Esophagus muscularis mucosa (tissue), 4 donors: ENCODE measurements around the gene PTCD1. TPM values are rescaled to one million over a fixed set of nuclear protein-coding genes. Genes with fewer than 3 reads are reported as not detected.

Experiments used
- DNase-seq: peaks from one replicate; pipeline ENCODE4 v3.0.0-alpha.2; 2017; ENCODE audit errors: extremely low spot score
- H3K27ac ChIP-seq, 4 donors: fragments of 200-600 bp; sonication (generic); replicated peaks in 1 of 4; 1 replicate in 3 of 4; 2 replicates in 1 of 4; pipeline ENCODE4 v1.5.1; 2016 to 2019; ENCODE audit warnings: mild to moderate bottlenecking in 1 of 4
- H3K27me3 ChIP-seq, 4 donors: fragments of 200-600 bp; sonication (generic); one replicate each; pipeline versions ENCODE4 v1.5.1 to v1.6.0; 2016 to 2019
- H3K36me3 ChIP-seq, 4 donors: fragments of 200-600 bp; sonication (generic); one replicate each; pipeline ENCODE4 v1.5.1; 2016 to 2019
- H3K4me1 ChIP-seq, 4 donors: fragments of 200-600 bp; sonication (generic); one replicate each; pipeline ENCODE4 v1.5.1; 2016 to 2019
- H3K4me3 ChIP-seq, 4 donors: fragments of 200-600 bp; sonication (generic); 1 replicate in 2 of 4; 2 replicates in 2 of 4; pipeline ENCODE4 v1.5.1; 2016 to 2019; ENCODE audit warnings: mild to moderate bottlenecking in 4 of 4, moderate library complexity in 1 of 4
- H3K9me3 ChIP-seq, 4 donors: fragments of 200-600 bp; sonication (generic); 1 replicate in 3 of 4; 2 replicates in 1 of 4; pipeline ENCODE4 v1.5.1; 2016 to 2019
- EP300 ChIP-seq: sonication (generic); formaldehyde crosslinking; IDR thresholded peaks from one replicate; pipeline ENCODE4 v1.6.1; 2017; ENCODE audit warnings: antibody characterized with exemption
- POLR2A ChIP-seq: fragments of 450-650 bp; IDR thresholded peaks from one replicate; pipeline ENCODE4 v1.6.1; 2017; ENCODE audit warnings: antibody characterized with exemption, moderate library complexity, mild to moderate bottlenecking, low read depth
- POLR2AphosphoS5 ChIP-seq, 2 donors: sonication (generic); formaldehyde crosslinking; IDR thresholded peaks; one replicate each; pipeline ENCODE4 v1.6.1; 2017; ENCODE audit warnings: antibody characterized with exemption in 2 of 2
- WGBS: methylation state at CpG from one replicate; pipeline ENCODE4 v1.1.5; 2018; 5-methylcytosine and 5-hydroxymethylcytosine counted together
- intact Hi-C: fragments of 100-400 bp; cut with DNase I; formaldehyde crosslinking; loops from one replicate; pipeline ENCODE4 v1.15.1; 2023
- total RNA-seq, 4 donors: library from RNA; depleted of rRNA; stranded (reverse); fragments of >200 nt; gene quantifications; one replicate each; pipeline versions ENCODE4 v1.1.0 to v1.2.1, GENCODE V29; 2016
- TF ChIP-seq, protein P1 (sequence below), 3 experiments: fragments of 200-600 bp in 2 of 3; fragments of 450-650 bp in 1 of 3; sonication (generic) in 2 of 3; IDR thresholded peaks; one replicate each; pipeline ENCODE4 v1.5.1; 2017 to 2019; ENCODE audit warnings: antibody characterized with exemption in 3 of 3, mild to moderate bottlenecking in 2 of 3, moderate library complexity in 1 of 3

PTCD1 gene
- total RNA-seq, 4 donors from 2014 or later, result 5.3 to 10.2 (median 7.6) TPM

DNA sequence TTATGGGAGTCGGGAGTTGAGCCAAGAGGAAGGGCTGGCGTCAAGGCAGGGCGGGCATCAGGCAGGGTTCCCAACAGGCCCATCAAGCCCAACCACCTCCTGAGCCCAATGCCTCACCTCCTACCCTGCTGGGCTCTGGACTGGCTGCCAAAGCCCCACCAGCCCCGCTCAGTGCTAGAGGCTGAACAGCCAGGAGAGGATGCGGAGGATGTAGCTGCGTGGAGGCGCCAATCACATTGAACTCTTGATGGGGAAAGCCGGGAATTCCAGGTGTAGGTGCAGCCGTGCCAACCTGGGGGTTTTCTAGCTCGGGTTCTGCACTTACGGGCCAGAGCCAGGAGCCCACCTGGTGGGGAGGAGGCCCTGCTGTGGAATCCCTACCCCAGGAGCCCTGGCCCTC, 14.5 kb upstream of the PTCD1 start:
- H3K27ac ChIP-seq, result no peak overlapping the region
- H3K4me1 ChIP-seq, result peaks cover 0 to 13% (median 3%) of the 10 kb centered on the region in 4 donors
- DNase-seq, result no peak
- no peaks in the 10 kb centered on the region for H3K27me3 ChIP-seq
- H3K36me3 ChIP-seq, result peaks cover 66 to 100% (median 100%) of the 10 kb centered on the region in 4 donors
- H3K4me3 ChIP-seq, result no peak overlapping the region
- no peak for TF ChIP-seq POLR2A
- intact Hi-C loops, result no loop called here
- H3K9me3 ChIP-seq, result no peaks in the 10 kb centered on the region
- WGBS, result 75% methylated on average over 7 of the region's 11 CpGs

DNA sequence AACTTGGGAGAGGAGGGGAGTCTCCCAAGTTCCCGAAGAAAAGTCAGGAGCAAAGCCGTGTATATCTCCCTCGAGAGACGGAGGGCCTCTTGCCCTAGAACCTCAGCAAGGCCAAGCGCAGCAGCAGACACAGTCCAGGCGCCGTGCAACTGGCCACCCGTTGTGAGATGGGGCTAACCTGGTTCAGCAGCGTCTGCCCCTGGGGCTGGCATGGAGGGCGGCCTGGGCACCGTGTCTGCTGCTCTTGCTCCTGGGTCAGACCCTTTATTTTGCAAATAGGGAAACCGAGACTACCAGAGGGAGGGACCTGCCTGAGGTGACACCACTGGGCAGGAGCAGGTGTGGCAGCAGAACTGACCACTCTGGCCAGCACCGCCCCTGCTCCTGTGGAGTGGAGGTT, 13.9 kb upstream of the PTCD1 start:
- H3K27ac ChIP-seq, result no peak overlapping the region
- TF ChIP-seq, protein P1, sequence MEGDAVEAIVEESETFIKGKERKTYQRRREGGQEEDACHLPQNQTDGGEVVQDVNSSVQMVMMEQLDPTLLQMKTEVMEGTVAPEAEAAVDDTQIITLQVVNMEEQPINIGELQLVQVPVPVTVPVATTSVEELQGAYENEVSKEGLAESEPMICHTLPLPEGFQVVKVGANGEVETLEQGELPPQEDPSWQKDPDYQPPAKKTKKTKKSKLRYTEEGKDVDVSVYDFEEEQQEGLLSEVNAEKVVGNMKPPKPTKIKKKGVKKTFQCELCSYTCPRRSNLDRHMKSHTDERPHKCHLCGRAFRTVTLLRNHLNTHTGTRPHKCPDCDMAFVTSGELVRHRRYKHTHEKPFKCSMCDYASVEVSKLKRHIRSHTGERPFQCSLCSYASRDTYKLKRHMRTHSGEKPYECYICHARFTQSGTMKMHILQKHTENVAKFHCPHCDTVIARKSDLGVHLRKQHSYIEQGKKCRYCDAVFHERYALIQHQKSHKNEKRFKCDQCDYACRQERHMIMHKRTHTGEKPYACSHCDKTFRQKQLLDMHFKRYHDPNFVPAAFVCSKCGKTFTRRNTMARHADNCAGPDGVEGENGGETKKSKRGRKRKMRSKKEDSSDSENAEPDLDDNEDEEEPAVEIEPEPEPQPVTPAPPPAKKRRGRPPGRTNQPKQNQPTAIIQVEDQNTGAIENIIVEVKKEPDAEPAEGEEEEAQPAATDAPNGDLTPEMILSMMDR (IDR thresholded peaks at IDR 0.05), result no peak
- TF ChIP-seq POLR2AphosphoS5 (IDR thresholded peaks at IDR 0.05) (no peak), POLR2A (no peak), EP300 (no peak)
- H3K36me3 ChIP-seq, result peaks cover 68 to 100% (median 100%) of the 10 kb centered on the region in 4 donors
- intact Hi-C loops, result no loop called here
- no peak for DNase-seq
- 93% methylated on average over 7 of the region's 13 CpGs for WGBS
- no peak overlapping the region for H3K4me3 ChIP-seq
- no peaks in the 10 kb centered on the region for H3K27me3 ChIP-seq
- H3K4me1 ChIP-seq, result peaks cover 0 to 13% (median 2%) of the 10 kb centered on the region in 4 donors
- no peaks in the 10 kb centered on the region for H3K9me3 ChIP-seq

DNA sequence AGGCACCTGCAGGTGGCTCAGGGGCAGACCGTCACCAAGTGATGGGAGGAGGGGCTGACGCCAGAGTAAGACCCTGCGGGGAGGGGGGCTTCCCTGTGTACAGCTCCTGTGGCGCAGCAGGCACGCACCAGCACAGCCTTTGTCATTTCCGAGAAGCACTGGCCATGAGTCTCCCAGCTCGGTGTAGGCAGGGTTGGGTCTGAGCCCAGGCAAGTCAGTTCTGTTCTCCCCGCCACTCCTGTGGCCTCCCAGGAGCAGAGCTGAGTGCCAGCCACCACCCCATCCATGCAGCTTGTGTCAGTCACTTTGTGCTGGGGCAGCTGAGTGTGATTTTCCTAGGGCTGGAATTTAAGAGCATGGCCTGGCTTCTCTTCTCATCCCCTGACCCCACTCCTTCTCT, 13.3 kb upstream of the PTCD1 start:
- no peaks in the 10 kb centered on the region for H3K27me3 ChIP-seq
- intact Hi-C loops, result no loop called here

DNA sequence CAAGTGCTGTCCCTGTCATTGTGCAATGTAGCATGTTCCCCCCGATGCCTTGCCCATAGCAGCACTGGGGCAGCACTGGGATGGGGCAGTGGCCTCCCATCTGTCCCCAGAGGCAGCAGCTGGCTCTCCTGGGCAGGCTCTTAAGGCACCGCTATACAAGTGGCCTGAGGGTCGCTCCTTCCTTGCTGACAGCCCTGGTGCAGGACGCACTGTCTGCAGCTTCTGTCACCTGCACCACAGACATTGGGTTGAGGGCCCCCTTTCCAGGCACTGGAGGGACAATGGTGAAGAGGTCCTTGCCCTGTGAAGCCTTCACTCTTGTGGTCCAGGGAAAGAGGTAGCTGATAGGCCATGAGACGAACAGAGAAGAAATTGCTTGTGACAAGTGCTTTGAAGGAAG, 10.7 kb upstream of the PTCD1 start:
- Histone ChIP-seq H3K27me3 (no peaks in the 10 kb centered on the region), H3K27ac (no peak overlapping the region), H3K4me1 (peaks cover 0 to 13% (median 0%) of the 10 kb centered on the region in 4 donors), H3K9me3 (no peaks in the 10 kb centered on the region), H3K4me3 (no peak overlapping the region), H3K36me3 (peaks cover 68 to 100% (median 94%) of the 10 kb centered on the region in 4 donors)
- DNase-seq, result no peak
- intact Hi-C loops, result no loop called here
- TF ChIP-seq, protein P1 (IDR thresholded peaks at IDR 0.05), result no peak
- TF ChIP-seq EP300 (no peak), POLR2A (no peak), POLR2AphosphoS5 (IDR thresholded peaks at IDR 0.05) (no peak)
- WGBS, result 88% methylated on average over 5 of the region's 5 CpGs

More for the DNA sequence above, 13.3 kb upstream of the PTCD1 start:
- H3K4me1 ChIP-seq, result peaks cover 0 to 13% (median 2%) of the 10 kb centered on the region in 4 donors
- no peaks in the 10 kb centered on the region for H3K9me3 ChIP-seq
- H3K27ac ChIP-seq, result no peak overlapping the region
- no peak for DNase-seq
- no peak overlapping the region for H3K4me3 ChIP-seq
- 85% methylated on average over 7 of the region's 8 CpGs for WGBS
- TF ChIP-seq, protein P1 (IDR thresholded peaks at IDR 0.05), result no peak
- TF ChIP-seq EP300, result no peak
- TF ChIP-seq POLR2A, result no peak
- no peak for TF ChIP-seq POLR2AphosphoS5 (IDR thresholded peaks at IDR 0.05)
- peaks cover 64 to 100% (median 98%) of the 10 kb centered on the region in 4 donors for H3K36me3 ChIP-seq

DNA sequence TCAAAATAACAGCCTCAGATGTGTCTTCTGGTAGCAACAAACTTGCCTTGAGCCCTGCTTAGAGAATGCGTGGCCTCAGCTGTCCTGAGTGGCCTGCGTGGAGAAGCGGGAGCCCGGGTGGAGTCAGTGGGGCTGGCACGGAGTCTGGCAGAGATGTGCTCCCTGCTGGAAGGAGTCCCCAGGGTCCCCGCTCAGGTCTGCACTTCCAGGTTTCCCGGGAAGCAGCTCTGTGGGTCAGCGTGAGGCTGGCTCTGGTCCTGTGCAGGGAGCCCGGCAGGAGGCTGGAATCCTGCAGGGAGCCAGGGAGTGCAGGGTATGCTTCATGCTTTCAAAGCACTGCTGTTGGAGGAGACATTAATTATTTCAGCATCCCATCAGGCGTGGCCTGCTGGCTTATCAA, 10.3 kb upstream of the PTCD1 start:
- WGBS, result 90% methylated on average over 7 of the region's 10 CpGs
- TF ChIP-seq, protein P1 (IDR thresholded peaks at IDR 0.05), result no peak
- TF ChIP-seq POLR2AphosphoS5 (IDR thresholded peaks at IDR 0.05) (no peak), POLR2A (no peak), EP300 (no peak)
- intact Hi-C loops, result no loop called here
- Histone ChIP-seq H3K9me3 (no peaks in the 10 kb centered on the region), H3K4me1 (peaks cover 0 to 13% (median 0%) of the 10 kb centered on the region in 4 donors), H3K27ac (no peak overlapping the region), H3K27me3 (no peaks in the 10 kb centered on the region), H3K4me3 (no peak overlapping the region), H3K36me3 (peaks cover 70 to 100% (median 94%) of the 10 kb centered on the region in 4 donors)
- no peak for DNase-seq
